ENCODE results near the gene TMIGD2.

The TMIGD2 gene

GRCh38 chr19:4326215-4326836 lies 24.1 kb upstream of the TMIGD2 start:
- DNase-seq = no peak

GRCh38 chr19:4324228-4324627 lies 22.0 kb upstream of the TMIGD2 start:
- DNase-seq = no peak

- no peak for DNase-seq
Observed at GRCh38 chr19:4323692-4324091, 21.5 kb upstream of the TMIGD2 start.

GRCh38 chr19:4322942-4323665 lies 20.9 kb upstream of the TMIGD2 start:
- no peak for DNase-seq

- no peak for DNase-seq
Observed at GRCh38 chr19:4320419-4320818, 18.2 kb upstream of the TMIGD2 start.

DNA sequence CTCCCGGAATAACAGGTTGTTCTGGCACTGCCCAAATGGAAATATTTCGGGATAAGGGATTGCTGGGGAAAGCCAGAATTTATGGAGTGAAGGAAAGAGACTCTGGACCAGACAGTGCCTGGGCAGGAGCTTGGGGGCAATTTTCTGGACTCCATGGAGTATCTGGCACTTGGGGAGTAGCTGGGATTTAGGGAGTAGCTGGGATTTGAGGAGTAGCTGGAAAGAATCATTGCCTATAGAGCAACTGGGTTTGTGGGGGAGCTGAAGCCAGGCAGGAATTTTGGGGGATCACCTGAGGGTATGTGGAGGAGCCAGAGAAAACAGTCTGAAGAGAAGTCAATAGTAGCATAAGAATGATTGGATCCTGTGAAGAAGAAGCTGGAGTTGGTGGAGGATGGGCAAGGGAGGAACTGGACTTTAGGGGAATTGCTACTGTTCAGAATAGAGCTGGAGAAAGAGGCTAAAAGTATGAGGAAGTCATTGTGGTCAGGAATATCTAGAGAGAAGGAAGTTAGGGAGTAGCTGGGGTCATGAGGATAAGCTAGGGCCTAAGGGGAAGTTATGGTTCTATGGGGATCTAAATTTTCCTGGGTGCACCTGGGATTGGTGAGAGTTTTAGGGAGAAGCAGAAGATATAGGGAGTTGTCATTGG lies 17.0 kb upstream of the TMIGD2 start:
- no peak for DNase-seq

DNA sequence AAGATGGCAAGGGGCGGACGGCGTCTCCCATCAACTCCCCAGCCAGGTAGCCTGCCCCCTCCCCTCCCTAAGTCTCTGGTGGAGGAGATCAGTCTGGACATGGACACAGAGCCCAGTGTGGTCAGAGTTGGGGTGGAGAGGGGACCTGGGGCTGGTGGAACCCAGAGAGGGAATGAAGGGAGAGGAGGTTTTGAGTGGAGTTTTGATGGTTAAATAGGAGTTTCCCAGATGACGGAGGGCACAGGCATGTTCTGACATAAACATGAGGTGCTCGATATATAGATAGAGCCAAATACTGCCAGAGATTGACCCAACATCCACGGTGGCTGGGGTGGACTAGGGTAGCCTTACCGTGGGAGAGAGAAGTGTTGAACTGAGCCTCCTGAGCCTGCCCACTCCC lies 16.3 kb upstream of the TMIGD2 start:
- no peak for DNase-seq

- DNase-seq = no peak
Observed at GRCh38 chr19:4316956-4317355, 14.8 kb upstream of the TMIGD2 start.

- DNase-seq = no peak
Observed at GRCh38 chr19:4313847-4314490, 11.8 kb upstream of the TMIGD2 start.

DNA sequence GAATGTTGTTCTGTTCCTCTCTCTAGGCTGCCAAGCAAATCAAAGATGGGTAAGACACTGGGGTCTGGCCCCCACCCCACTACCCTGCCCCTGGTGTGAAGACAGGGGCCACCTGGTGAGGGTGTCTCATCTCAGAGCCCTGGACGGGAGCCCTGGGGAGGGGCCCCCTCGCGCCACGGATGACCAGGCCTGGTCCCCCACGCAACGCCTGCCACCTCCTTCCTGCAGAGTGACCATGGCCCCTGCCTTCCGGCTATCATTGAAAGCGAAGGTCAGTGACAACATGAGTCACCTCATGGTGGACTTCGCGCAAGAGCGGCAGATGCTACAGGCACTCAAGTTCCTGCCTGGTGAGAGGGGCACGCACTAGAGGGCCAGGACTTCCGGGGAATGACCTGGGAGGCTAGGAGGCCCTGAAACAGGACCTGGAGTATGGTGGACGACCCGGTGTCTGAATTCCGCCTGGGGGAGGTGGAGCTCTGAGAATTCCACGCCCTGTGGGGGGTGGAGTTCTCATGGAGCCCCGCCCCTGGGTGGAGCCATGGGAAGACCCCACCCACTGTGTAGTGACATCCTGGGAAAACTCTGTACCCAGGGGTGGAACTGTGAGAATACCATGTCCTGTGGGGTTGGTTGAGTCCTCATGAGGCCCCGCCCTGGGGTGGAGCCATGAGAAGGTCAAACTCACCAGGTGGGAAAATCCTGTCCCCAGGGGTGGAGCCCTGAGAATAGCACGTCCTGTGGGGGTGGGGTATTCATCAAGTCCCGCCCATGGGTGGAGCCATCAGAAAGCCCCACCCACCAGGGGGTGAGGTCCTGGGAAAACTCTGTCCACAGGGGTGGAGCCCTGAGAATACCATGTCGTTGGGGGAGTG lies 8.3 kb upstream of the TMIGD2 start:
- no peak for DNase-seq

GRCh38 chr19:4305659-4306058 lies 3.5 kb upstream of the TMIGD2 start:
- no peak for DNase-seq

GRCh38 chr19:4305257-4305612 lies 3.0 kb upstream of the TMIGD2 start:
- DNase-seq = no peak

GRCh38 chr19:4304538-4305256 lies 2.5 kb upstream of the TMIGD2 start, which contains the start of gene FSD1:
Gene FSD1 (plus strand): TSS chr19:4304598. CDS start chr19:4304747, 149 bp downstream.
- DNase-seq = peak; percentile 77

DNA sequence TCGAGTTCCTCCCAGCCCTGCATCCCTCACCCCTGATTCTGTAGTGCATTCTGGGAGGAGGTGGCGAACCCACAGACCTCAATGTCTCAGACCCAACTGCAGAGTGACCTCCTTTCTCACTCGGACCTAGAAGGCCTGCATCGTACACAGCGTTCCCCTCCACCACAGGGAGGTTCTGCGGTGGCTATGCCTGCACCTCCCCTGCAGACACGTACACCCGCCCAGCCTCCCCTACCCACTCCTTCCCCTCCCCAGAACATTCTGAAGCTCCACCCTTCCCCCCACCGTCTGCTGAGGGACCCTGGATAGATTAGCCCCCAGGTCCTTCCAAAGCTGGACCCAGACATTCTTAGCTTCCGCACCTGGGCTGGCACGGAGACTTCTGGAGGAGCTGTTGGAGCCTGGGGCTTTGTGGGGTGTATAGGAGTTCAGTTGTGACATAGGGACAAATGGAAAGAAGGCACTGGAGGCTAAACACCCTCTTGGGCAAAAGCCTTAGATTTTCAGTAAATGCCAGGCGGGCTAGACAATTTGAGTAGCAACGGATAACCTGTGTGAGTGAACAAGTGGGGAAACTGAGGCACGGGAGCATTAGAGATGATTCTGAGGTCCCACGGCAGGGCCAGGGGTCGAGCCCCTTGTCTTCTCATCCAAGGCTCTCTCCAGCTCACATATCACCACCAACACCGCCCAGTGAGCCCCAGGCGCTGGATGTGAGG lies 1.8 kb upstream of the TMIGD2 start:
- DNase-seq = peak; percentile 34

- DNase-seq = peak; percentile 25
Observed at GRCh38 chr19:4301590-4302242, 473 bp downstream of the TMIGD2 start.

- DNase-seq = no peak
Observed at GRCh38 chr19:4300589-4300988, 1.6 kb downstream of the TMIGD2 start.

DNA sequence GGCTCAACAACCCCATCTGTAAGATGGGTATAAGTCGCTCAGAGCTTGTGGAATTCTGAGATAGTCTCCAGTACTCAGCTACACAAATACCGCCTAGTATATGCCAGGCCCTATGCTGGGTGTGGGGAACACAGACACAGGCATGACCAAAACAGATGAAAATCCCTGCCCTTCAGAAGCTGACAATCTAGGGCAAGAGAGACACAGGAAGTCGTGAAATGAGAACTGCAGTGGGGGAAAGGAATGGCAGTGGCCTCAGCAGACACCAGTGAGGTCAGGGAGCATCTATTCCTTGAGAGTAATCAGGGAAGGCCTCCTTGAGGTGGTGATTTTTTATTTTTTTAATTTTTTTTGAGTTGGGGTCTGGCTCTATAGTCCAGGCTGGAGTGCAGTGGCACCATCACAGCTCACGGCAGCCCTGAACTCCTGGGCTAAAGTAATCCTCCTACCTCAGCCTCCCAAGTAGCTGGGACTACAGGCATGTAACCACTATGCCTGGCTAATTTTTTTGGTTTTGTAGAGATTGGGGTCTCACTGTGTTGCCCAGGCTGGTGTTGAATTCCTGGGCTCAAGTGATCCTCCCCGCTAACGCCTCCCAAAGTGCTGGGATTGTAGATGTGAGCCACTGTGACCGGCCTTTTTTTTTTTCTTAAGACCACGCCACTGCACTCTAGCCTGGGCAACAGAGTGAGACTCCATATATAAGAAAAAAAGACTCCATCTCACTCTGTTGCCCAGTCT lies 3.2 kb downstream of the TMIGD2 start:
- DNase-seq = no peak

DNA sequence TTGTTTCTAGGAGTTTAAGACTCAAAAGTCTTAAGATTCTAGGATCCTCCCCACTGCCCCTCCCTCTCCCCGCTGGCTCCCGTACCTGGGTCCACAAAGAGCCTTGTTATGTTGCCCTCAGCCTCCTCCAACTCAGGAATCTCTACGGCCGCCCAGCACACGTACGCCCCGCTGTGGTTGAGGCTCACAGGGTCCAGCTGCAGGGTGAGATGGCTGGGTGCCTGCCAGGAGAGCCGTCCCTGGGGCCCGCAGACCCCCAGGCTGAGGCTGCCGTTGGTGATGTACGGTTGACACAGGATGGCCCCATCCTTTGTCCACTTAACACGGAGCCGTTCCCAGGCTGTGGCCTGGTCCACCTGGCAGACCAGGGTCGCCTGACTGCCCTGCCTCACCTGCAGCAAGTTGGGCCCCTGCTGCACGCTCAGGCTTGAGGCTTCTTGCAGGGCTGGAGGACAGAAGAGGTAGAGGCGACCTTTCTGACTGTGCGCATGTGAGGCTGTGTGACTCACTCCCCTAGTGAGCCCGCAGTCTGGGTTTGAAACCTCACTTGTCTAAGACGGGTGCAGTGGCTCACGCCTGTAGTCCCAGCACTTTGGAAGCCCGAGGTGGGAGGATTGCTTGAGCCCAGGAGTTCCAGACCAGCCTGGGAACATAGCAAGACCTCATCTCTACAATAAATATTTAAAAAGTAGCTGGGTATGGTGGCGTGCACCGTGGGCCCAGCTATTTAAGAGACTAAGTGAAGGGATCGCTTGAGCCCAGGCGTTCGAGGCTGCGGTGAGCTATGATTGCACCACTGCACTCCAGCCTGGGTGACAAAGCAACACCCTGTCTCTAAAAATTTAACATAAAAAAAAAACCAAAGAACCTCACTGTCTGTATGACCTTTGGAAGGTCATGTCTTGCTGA lies 4.0 kb downstream of the TMIGD2 start:
- peak; percentile 43 for DNase-seq
